ENCODE data around the gene PMVK.

GRCh38 chr1:154940213-154940560, 3.7 kb upstream of the PMVK start:
- TF ChIP-seq, protein P1, sequence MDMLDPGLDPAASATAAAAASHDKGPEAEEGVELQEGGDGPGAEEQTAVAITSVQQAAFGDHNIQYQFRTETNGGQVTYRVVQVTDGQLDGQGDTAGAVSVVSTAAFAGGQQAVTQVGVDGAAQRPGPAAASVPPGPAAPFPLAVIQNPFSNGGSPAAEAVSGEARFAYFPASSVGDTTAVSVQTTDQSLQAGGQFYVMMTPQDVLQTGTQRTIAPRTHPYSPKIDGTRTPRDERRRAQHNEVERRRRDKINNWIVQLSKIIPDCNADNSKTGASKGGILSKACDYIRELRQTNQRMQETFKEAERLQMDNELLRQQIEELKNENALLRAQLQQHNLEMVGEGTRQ (IDR thresholded peaks at IDR 0.05; ENCODE audit: low read depth, low read length), result no peak
- TF ChIP-seq, protein P2, sequence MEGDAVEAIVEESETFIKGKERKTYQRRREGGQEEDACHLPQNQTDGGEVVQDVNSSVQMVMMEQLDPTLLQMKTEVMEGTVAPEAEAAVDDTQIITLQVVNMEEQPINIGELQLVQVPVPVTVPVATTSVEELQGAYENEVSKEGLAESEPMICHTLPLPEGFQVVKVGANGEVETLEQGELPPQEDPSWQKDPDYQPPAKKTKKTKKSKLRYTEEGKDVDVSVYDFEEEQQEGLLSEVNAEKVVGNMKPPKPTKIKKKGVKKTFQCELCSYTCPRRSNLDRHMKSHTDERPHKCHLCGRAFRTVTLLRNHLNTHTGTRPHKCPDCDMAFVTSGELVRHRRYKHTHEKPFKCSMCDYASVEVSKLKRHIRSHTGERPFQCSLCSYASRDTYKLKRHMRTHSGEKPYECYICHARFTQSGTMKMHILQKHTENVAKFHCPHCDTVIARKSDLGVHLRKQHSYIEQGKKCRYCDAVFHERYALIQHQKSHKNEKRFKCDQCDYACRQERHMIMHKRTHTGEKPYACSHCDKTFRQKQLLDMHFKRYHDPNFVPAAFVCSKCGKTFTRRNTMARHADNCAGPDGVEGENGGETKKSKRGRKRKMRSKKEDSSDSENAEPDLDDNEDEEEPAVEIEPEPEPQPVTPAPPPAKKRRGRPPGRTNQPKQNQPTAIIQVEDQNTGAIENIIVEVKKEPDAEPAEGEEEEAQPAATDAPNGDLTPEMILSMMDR (conservative IDR thresholded peaks at IDR 0.05; ENCODE audit: low read depth, low read length), result no peak
- no peak for TF ChIP-seq RAD21 (IDR thresholded peaks at IDR 0.05; ENCODE audit: low read length)
- no peak for TF ChIP-seq CEBPB (IDR thresholded peaks at IDR 0.05; ENCODE audit: low read depth, low read length)
- TF ChIP-seq POLR2A (IDR thresholded peaks at IDR 0.05; ENCODE audit: low read depth, low read length), result no peak
- no peak for TF ChIP-seq BHLHE40 (IDR thresholded peaks at IDR 0.05; ENCODE audit: low read depth, low read length)
- TF ChIP-seq ELK1 (IDR thresholded peaks at IDR 0.05; ENCODE audit: borderline replicate concordance, low read depth, low read length), result no peak
- TF ChIP-seq RCOR1 (IDR thresholded peaks at IDR 0.05; ENCODE audit: insufficient replicate concordance, low read length), result no peak
- TF ChIP-seq CHD1 (IDR thresholded peaks at IDR 0.05; ENCODE audit: low read depth, low read length), result no peak
- no peak for TF ChIP-seq MAFK (IDR thresholded peaks at IDR 0.05; ENCODE audit: low read depth, low read length)
- no peak for TF ChIP-seq MXI1 (IDR thresholded peaks at IDR 0.05; ENCODE audit: borderline replicate concordance, low read depth, low read length)
- TF ChIP-seq NFE2L2 (IDR thresholded peaks at IDR 0.05; ENCODE audit: low read depth, low read length), result no peak

All from IMR-90 (cell line).